Spleen (tissue), 11 donors: ENCODE results near the gene HEATR9. TPM values are rescaled to one million over a fixed set of nuclear protein-coding genes. Genes with fewer than 3 reads are reported as not detected.

Experiments
- DNase-seq: peaks from one replicate; pipeline ENCODE4 v3.0.0-alpha.2; 2020
- H3K27ac ChIP-seq, 8 donors: fragments of 200-600 bp; sonication (generic) in 7 of 8; 1 replicate in 4 of 8; 2 replicates in 4 of 8; pipeline versions ENCODE4 v1.5.0 to v1.8.0; 2016 to 2021; ENCODE audit warnings: inconsistent platforms in 4 of 8, mild to moderate bottlenecking in 4 of 8, moderate library complexity in 1 of 8
- H3K27me3 ChIP-seq, 7 donors: fragments of 200-600 bp; sonication (generic) in 6 of 7; replicated peaks in 1 of 7; 1 replicate in 4 of 7; 2 replicates in 3 of 7; pipeline versions ENCODE4 v1.5.0 to v1.8.0; 2016 to 2021; ENCODE audit warnings: inconsistent platforms in 3 of 7, mild to moderate bottlenecking in 1 of 7
- H3K36me3 ChIP-seq, 6 donors: fragments of 200-600 bp; sonication (generic) in 5 of 6; 1 replicate in 4 of 6; 2 replicates in 2 of 6; pipeline versions ENCODE4 v1.5.0 to v1.8.0; 2016 to 2021; ENCODE audit warnings: inconsistent platforms in 2 of 6
- H3K4me1 ChIP-seq, 6 donors: fragments of 200-600 bp; sonication (generic) in 5 of 6; 1 replicate in 3 of 6; 2 replicates in 3 of 6; pipeline versions ENCODE4 v1.5.0 to v1.8.0; 2016 to 2021; ENCODE audit warnings: inconsistent platforms in 3 of 6
- H3K4me3 ChIP-seq, 8 donors: fragments of 200-600 bp; sonication (generic) in 7 of 8; 1 replicate in 4 of 8; 2 replicates in 4 of 8; pipeline versions ENCODE4 v1.5.0 to v1.8.0; 2016 to 2021; ENCODE audit warnings: inconsistent platforms in 4 of 8, mild to moderate bottlenecking in 4 of 8, moderate library complexity in 2 of 8
- H3K9me3 ChIP-seq, 8 donors: fragments of 200-600 bp; sonication (generic) in 7 of 8; 1 replicate in 4 of 8; 2 replicates in 4 of 8; pipeline versions ENCODE4 v1.5.0 to v1.8.0; 2016 to 2021; ENCODE audit warnings: inconsistent platforms in 4 of 8
- CTCF ChIP-seq, 11 experiments: fragments of 200-600 bp in 7 of 11; fragments of 450-650 bp in 4 of 11; sonication (generic) in 4 of 11; IDR thresholded peaks in 8 of 11; conservative IDR thresholded peaks in 3 of 11; 1 replicate in 7 of 11; 2 replicates in 4 of 11; pipeline versions ENCODE4 v1.4.0 to v1.8.0; 2016 to 2021; ENCODE audit warnings: antibody characterized with exemption in 11 of 11, inconsistent platforms in 4 of 11, mild to moderate bottlenecking in 1 of 11
- POLR2A ChIP-seq, 3 donors: fragments of 450-650 bp; IDR thresholded peaks; one replicate each; pipeline ENCODE4 v1.5.1; 2017; ENCODE audit warnings: antibody characterized with exemption in 3 of 3, mild to moderate bottlenecking in 1 of 3
- POLR2AphosphoS5 ChIP-seq, 3 donors: sonication (generic); formaldehyde crosslinking; IDR thresholded peaks; one replicate each; pipeline ENCODE4 v1.5.1; 2017; ENCODE audit warnings: antibody characterized with exemption in 3 of 3
- WGBS, 5 donors: extraction: QIAGEN DNeasy Blood & Tissue Kit in 3 of 5; methylation state at CpG; one replicate each; pipeline versions ENCODE4 v1.1.5 to v1.1.7; 2013 to 2018; 5-methylcytosine and 5-hydroxymethylcytosine counted together
- intact Hi-C: fragments of 100-400 bp; cut with DNase I; formaldehyde crosslinking; loops from one replicate; pipeline ENCODE4 v1.15.0; 2023; ENCODE audit warnings: low total_unique reads
- polyA plus RNA-seq, 3 donors: library from polyadenylated mRNA; stranded (reverse); fragments of 200-250 nt; gene quantifications; one replicate each; pipeline ENCODE4 v1.2.1, GENCODE V29; 2013
- total RNA-seq, 7 donors: library from RNA; depleted of rRNA in 3 of 7; stranded (reverse); fragments of >200 nt in 3 of 7; fragmentation: NEBNext Ultra II Directional in 4 of 7; extraction: Animal tissue kit (Norgen Biotek cat#: 25700) in 4 of 7; gene quantifications; one replicate each; pipeline versions ENCODE4 v1.1.0 to v1.2.1, GENCODE V29; 2016 to 2021
- donor health status: healthy with polysubstance abuse.
- donor health status: DM: no; HTN: no; CAD: no; lungs with moderate emphysema.
- donor health status: DM: no; HTN: no; CAD: no.
- donor health status: Bipolar disorder and iron deficiency.
- donor health status: healthy.
- donor health status: DM: no; HTN: no; CAD: no.
- donor health status: DM: yes; HTN: yes; CAD: no.

The HEATR9 gene
- total and polyA plus RNA-seq, 10 donors, result 0.05 to 0.92 (median 0.49) TPM

- Histone ChIP-seq H3K4me1 (no peaks in the 10 kb centered on the region), H3K4me3 (no peak overlapping the region), H3K9me3 (no peaks in the 10 kb centered on the region), H3K36me3 (no peaks in the 10 kb centered on the region), H3K27me3 (no peaks in the 10 kb centered on the region), H3K27ac (no peak overlapping the region)
- intact Hi-C loops, result no loop called here
- 81 to 88% (median 82%) methylated on average over 4 of the region's 4 CpGs for WGBS, 5 donors
- TF ChIP-seq CTCF (IDR thresholded peaks at IDR 0.05 in 8 of 11, conservative IDR thresholded peaks at IDR 0.05 in 3 of 11) (no peak), POLR2A (IDR thresholded peaks at IDR 0.05) (no peak), POLR2AphosphoS5 (IDR thresholded peaks at IDR 0.05) (no peak)
- DNase-seq, result no peak
These were observed 44.9 kb upstream of the HEATR9 start for GRCh38 chr17:35913609-35914008.

- WGBS, 5 donors, result 79 to 96% (median 87%) methylated on average over 2 of the region's 2 CpGs
These were observed 44.3 kb upstream of the HEATR9 start for GRCh38 chr17:35912942-35913341.

GRCh38 chr17:35912339-35912912 lies 43.7 kb upstream of the HEATR9 start:
- H3K27ac ChIP-seq, result no peak overlapping the region
- DNase-seq, result no peak
- no peak for TF ChIP-seq POLR2A (IDR thresholded peaks at IDR 0.05)
- TF ChIP-seq POLR2AphosphoS5 (IDR thresholded peaks at IDR 0.05), result no peak
- TF ChIP-seq CTCF (IDR thresholded peaks at IDR 0.05 in 8 of 11, conservative IDR thresholded peaks at IDR 0.05 in 3 of 11), result no peak
- intact Hi-C loops, result no loop called here
- WGBS, 5 donors, result 94 to 100% (median 100%) methylated on average over 3 of the region's 3 CpGs
- H3K36me3 ChIP-seq, result no peaks in the 10 kb centered on the region
- no peaks in the 10 kb centered on the region for H3K9me3 ChIP-seq
- H3K4me1 ChIP-seq, result no peaks in the 10 kb centered on the region
- H3K27me3 ChIP-seq, result no peaks in the 10 kb centered on the region
- no peak overlapping the region for H3K4me3 ChIP-seq

More at GRCh38 chr17:35912942-35913341, 44.3 kb upstream of the HEATR9 start:
- Histone ChIP-seq H3K27me3 (no peaks in the 10 kb centered on the region), H3K9me3 (no peaks in the 10 kb centered on the region), H3K36me3 (no peaks in the 10 kb centered on the region), H3K4me3 (no peak overlapping the region), H3K4me1 (no peaks in the 10 kb centered on the region), H3K27ac (no peak overlapping the region)
- intact Hi-C loops, result no loop called here
- TF ChIP-seq POLR2AphosphoS5 (IDR thresholded peaks at IDR 0.05), result no peak
- TF ChIP-seq CTCF (IDR thresholded peaks at IDR 0.05 in 8 of 11, conservative IDR thresholded peaks at IDR 0.05 in 3 of 11), result no peak
- TF ChIP-seq POLR2A (IDR thresholded peaks at IDR 0.05), result no peak
- no peak for DNase-seq

GRCh38 chr17:35909408-35909807 lies 40.7 kb upstream of the HEATR9 start:
- Histone ChIP-seq H3K36me3 (no peaks in the 10 kb centered on the region), H3K27me3 (no peaks in the 10 kb centered on the region), H3K4me3 (no peak overlapping the region), H3K27ac (no peak overlapping the region), H3K9me3 (no peaks in the 10 kb centered on the region), H3K4me1 (no peaks in the 10 kb centered on the region)
- intact Hi-C loops, result no loop called here
- no peak for DNase-seq
- TF ChIP-seq POLR2A (IDR thresholded peaks at IDR 0.05), result no peak
- no peak for TF ChIP-seq CTCF (IDR thresholded peaks at IDR 0.05 in 8 of 11, conservative IDR thresholded peaks at IDR 0.05 in 3 of 11)
- TF ChIP-seq POLR2AphosphoS5 (IDR thresholded peaks at IDR 0.05), result no peak
- 79 to 94% (median 86%) methylated on average over 3 of the region's 3 CpGs for WGBS, 5 donors
